AG04450 (cell line): Measurements from ENCODE around the gene AKAP5. TPM values are rescaled to one million over a fixed set of nuclear protein-coding genes. Genes with fewer than 3 reads are reported as not detected.

ENCODE experiments used
- CTCF ChIA-PET: fragments of 300-600, 350-600 bp; formaldehyde crosslinking; extraction: SDS; loops from one replicate; lab custom pipeline; 2022; ENCODE audit warnings: antibody characterized with exemption, inconsistent platforms; lab: Charles Lee
- POLR2A ChIA-PET: fragments of 350-600 bp; formaldehyde crosslinking; extraction: SDS; loops from one replicate; lab custom pipeline; 2021; ENCODE audit warnings: antibody characterized with exemption, inconsistent platforms; lab: Yijun Ruan, JAX
- DNase-seq: peaks from one replicate; pipeline ENCODE4 v3.0.0-alpha.2; 2011; ENCODE audit warnings: low read depth, low spot score
- H3K27ac ChIP-seq: one replicate; pipeline ENCODE4 v1.5.1; 2012; ENCODE audit warnings: low read depth, low read length, control low read depth
- H3K27me3 ChIP-seq: one replicate; pipeline ENCODE4 v1.6.0; 2012; ENCODE audit warnings: low read length; ENCODE audit not compliant: control insufficient read depth, insufficient read depth
- H3K4me3 ChIP-seq: 2 replicates; pipeline ENCODE4 v1.5.1; 2011; ENCODE audit warnings: mild to moderate bottlenecking, low read depth, low read length, control low read depth
- H3K9me3 ChIP-seq: 2 replicates; pipeline ENCODE4 v1.5.1; 2012; ENCODE audit warnings: low read length; ENCODE audit not compliant: control insufficient read depth, insufficient read depth
- CTCF ChIP-seq: IDR thresholded peaks from 2 replicates; pipeline ENCODE4 v1.5.1; 2011; ENCODE audit warnings: low read depth, low read length, control low read depth, inconsistent platforms
- polyA plus RNA-seq: library from polyadenylated mRNA; depleted of rRNA; stranded (reverse); fragments of >200 nt; gene quantifications from 2 replicates; pipeline ENCODE4 v1.2.3, GENCODE V29; 2011

AKAP5 gene
- polyA plus RNA-seq, 1 experiment: 0.77 TPM

- ChIA-PET CTCF (interaction anchor here (2.1 kb wide), 1 partner anchor 11 kb away, joined by 15 read pairs; no protein-coding TSS in a partner anchor), POLR2A (no interaction called here)
- H3K27me3 ChIP-seq: no peaks in the 10 kb centered on the region
- no peaks in the 10 kb centered on the region for H3K9me3 ChIP-seq
- no peak overlapping the region for H3K27ac ChIP-seq
- TF ChIP-seq CTCF: no peak
- no peak for DNase-seq
- no peak overlapping the region for H3K4me3 ChIP-seq
These were observed 46.3 kb upstream of the AKAP5 start for GRCh38 chr14:64419003-64419402.

- no peaks in the 10 kb centered on the region for H3K27me3 ChIP-seq
- no peak for DNase-seq
- ChIA-PET CTCF (interaction anchor here (0.9 to 1.6 kb wide), 3 partner anchors 9 to 90 kb away, joined by 3 to 10 read pairs (median 5); no protein-coding TSS in a partner anchor), POLR2A (interaction anchor here (0.6 to 0.7 kb wide), 2 partner anchors 18 to 33 kb away, joined by 3 to 4 read pairs; partner anchors contain the start of gene MTHFD1)
- no peak overlapping the region for H3K4me3 ChIP-seq
- no peak for TF ChIP-seq CTCF
- H3K27ac ChIP-seq: no peak overlapping the region
- no peaks in the 10 kb centered on the region for H3K9me3 ChIP-seq
These were observed 44.1 kb upstream of the AKAP5 start for GRCh38 chr14:64421166-64421565.

- Histone ChIP-seq H3K9me3 (no peaks in the 10 kb centered on the region), H3K27me3 (no peaks in the 10 kb centered on the region), H3K27ac (no peak overlapping the region), H3K4me3 (no peak overlapping the region)
- POLR2A ChIA-PET: no interaction called here
- CTCF ChIA-PET: interaction anchor here (1.6 kb wide), 1 partner anchor 8 kb away, joined by 10 read pairs; no protein-coding TSS in a partner anchor
- DNase-seq: no peak
- no peak for TF ChIP-seq CTCF
These were observed 43.3 kb upstream of the AKAP5 start for GRCh38 chr14:64422005-64422404.

- POLR2A ChIA-PET: no interaction called here
- CTCF ChIA-PET: interaction anchor here (0.6 kb wide), 1 partner anchor 87 kb away, joined by 5 read pairs; no protein-coding TSS in a partner anchor
These were observed 42.5 kb upstream of the AKAP5 start for GRCh38 chr14:64422756-64423155.

More at GRCh38 chr14:64422756-64423155, 42.5 kb upstream of the AKAP5 start:
- Histone ChIP-seq H3K9me3 (no peaks in the 10 kb centered on the region), H3K27ac (no peak overlapping the region), H3K4me3 (no peak overlapping the region), H3K27me3 (no peaks in the 10 kb centered on the region)
- TF ChIP-seq CTCF: no peak
- DNase-seq: no peak
